A549 (cell line): ENCODE results near the gene MAFF. TPM values are rescaled to one million over a fixed set of nuclear protein-coding genes. Genes with fewer than 3 reads are reported as not detected.

Source experiments
- ATAC-seq, 2 experiments: fragments of 200-7000 bp in 1 of 2; fragments of >200 bp in 1 of 2; cut with Nextera tagmentation in 1 of 2; cut with Tn5 transposase in 1 of 2; 3 replicates each; pipeline versions ENCODE4 v1.8.0 to v1.9.1; 2018 to 2020; ENCODE audit warnings: mild to moderate bottlenecking in 1 of 2, moderate library complexity in 1 of 2
- CTCF ChIA-PET: fragments of 300-600 bp; sonication (Branson Sonifier 250); formaldehyde crosslinking; extraction: SDS; loops from one replicate; lab custom pipeline; 2021; ENCODE audit warnings: antibody characterized with exemption, inconsistent platforms; lab: Yijun Ruan, JAX
- POLR2A ChIA-PET: fragments of 350-600 bp; formaldehyde crosslinking; extraction: SDS; loops from one replicate; lab custom pipeline; 2021; ENCODE audit warnings: antibody characterized with exemption, inconsistent platforms; lab: Yijun Ruan, JAX
- DNase-seq, 2 experiments: peaks; one replicate each; pipeline versions ENCODE4 v3.0.0 to v3.0.0-alpha.2; 2011 to 2016; ENCODE audit warnings: low read depth in 1 of 2, low spot score in 1 of 2
- FAIRE-seq: peaks from 2 replicates; lab custom pipeline; 2011; peaks lifted over from hg19 to GRCh38; lab: Jason Lieb, UNC
- H3K27ac ChIP-seq, 2 experiments: fragments of >200 bp; sonication (Bioruptor Twin); formaldehyde crosslinking; 3 replicates each; pipeline ENCODE4 v1.5.1; 2016 to 2017
- H3K4me1 ChIP-seq: fragments of >200 bp; sonication (Bioruptor Twin); formaldehyde crosslinking; 3 replicates; pipeline ENCODE4 v1.6.1; 2016
- H3K4me2 ChIP-seq: fragments of >200 bp; sonication (Bioruptor Twin); formaldehyde crosslinking; 3 replicates; pipeline ENCODE4 v1.6.1; 2016
- H3K4me3 ChIP-seq: fragments of >200 bp; sonication (Bioruptor Twin); formaldehyde crosslinking; 3 replicates; pipeline ENCODE4 v1.5.1; 2016
- H3K9me3 ChIP-seq: fragments of >200 bp; sonication (Bioruptor Twin); formaldehyde crosslinking; 3 replicates; pipeline ENCODE4 v1.6.1; 2016
- BHLHE40 ChIP-seq: IDR thresholded peaks from 2 replicates; pipeline ENCODE4 v1.6.1; 2012; ENCODE audit warnings: low read depth, low read length, inconsistent platforms
- CBX2 ChIP-seq: fragments of 200-600 bp; sonication (generic); IDR thresholded peaks from 2 replicates; pipeline ENCODE4 v1.6.1; 2016; ENCODE audit warnings: low read depth, mild to moderate bottlenecking, borderline replicate concordance
- CBX8 ChIP-seq: fragments of 200-600 bp; sonication (generic); IDR thresholded peaks from 2 replicates; pipeline ENCODE4 v1.6.1; 2016
- CHD2 ChIP-seq: fragments of 150-350 bp; IDR thresholded peaks from 2 replicates; pipeline ENCODE4 v1.6.1; 2014; ENCODE audit warnings: low read length; ENCODE audit not compliant: partially characterized antibody
- FOSB ChIP-seq: fragments of 250-450 bp; sonication (Bioruptor Pico); IDR thresholded peaks from 2 replicates; pipeline ENCODE4 v1.5.0; 2020; ENCODE audit warnings: mild to moderate bottlenecking, moderate library complexity
- FOXS1 ChIP-seq: fragments of 250-450 bp; sonication (Bioruptor Pico); IDR thresholded peaks from 2 replicates; pipeline ENCODE4 v1.5.0; 2020; ENCODE audit warnings: mild to moderate bottlenecking, moderate library complexity
- GATA3 ChIP-seq: IDR thresholded peaks from 2 replicates; pipeline ENCODE4 v1.6.1; 2012; ENCODE audit warnings: borderline replicate concordance
- HDAC2 ChIP-seq: fragments of 200-600 bp; sonication (generic); IDR thresholded peaks from 2 replicates; pipeline ENCODE4 v1.6.1; 2016
- HEYL ChIP-seq: fragments of 250-450 bp; sonication (Bioruptor Pico); IDR thresholded peaks from 2 replicates; pipeline ENCODE4 v1.8.0; 2021; ENCODE audit warnings: mild to moderate bottlenecking, moderate library complexity
- HOXB5 ChIP-seq: fragments of 250-450 bp; sonication (Bioruptor Pico); IDR thresholded peaks from 2 replicates; pipeline ENCODE4 v1.5.0; 2020; ENCODE audit warnings: mild to moderate bottlenecking, moderate library complexity
- JUNB ChIP-seq: fragments of >200 bp; sonication (Bioruptor Twin); formaldehyde crosslinking; IDR thresholded peaks from 2 replicates; pipeline ENCODE4 v1.6.1; 2016
- KDM5A ChIP-seq: fragments of 200-600 bp; sonication (generic); IDR thresholded peaks from 2 replicates; pipeline ENCODE4 v1.6.1; 2016; ENCODE audit warnings: antibody characterized with exemption, mild to moderate bottlenecking
- NPAS2 ChIP-seq: fragments of 250-450 bp; sonication (Bioruptor Pico); IDR thresholded peaks from 2 replicates; pipeline ENCODE4 v1.8.0; 2022; ENCODE audit warnings: mild to moderate bottlenecking, moderate library complexity, borderline replicate concordance
- PHF8 ChIP-seq: fragments of 200-600 bp; sonication (generic); IDR thresholded peaks from 2 replicates; pipeline ENCODE4 v1.6.1; 2016; ENCODE audit warnings: low read depth, mild to moderate bottlenecking, antibody characterized with exemption, moderate library complexity, borderline replicate concordance
- POLR2A ChIP-seq: IDR thresholded peaks from 2 replicates; pipeline ENCODE4 v1.6.1; 2012; ENCODE audit warnings: mild to moderate bottlenecking, low read length
- RARB ChIP-seq: fragments of 250-450 bp; sonication (Bioruptor Pico); IDR thresholded peaks from 2 replicates; pipeline ENCODE4 v1.8.0; 2021; ENCODE audit warnings: mild to moderate bottlenecking, moderate library complexity
- RFX5 ChIP-seq: fragments of 450-650 bp; IDR thresholded peaks from 2 replicates; pipeline ENCODE4 v1.7.1; 2014; ENCODE audit warnings: antibody characterized with exemption, mild to moderate bottlenecking, moderate library complexity
- ZC3H11A ChIP-seq: fragments of 450-650 bp; IDR thresholded peaks from 2 replicates; pipeline ENCODE4 v1.6.1; 2014; ENCODE audit warnings: antibody characterized with exemption, mild to moderate bottlenecking
- WGBS: methylation state at CpG from one replicate; pipeline ENCODE4 v1.1.6; 2017; ENCODE audit errors: missing lambda C conversion rate; 5-methylcytosine and 5-hydroxymethylcytosine counted together
- polyA plus RNA-seq, 4 experiments: library from polyadenylated mRNA; depleted of rRNA in 3 of 4; stranded (reverse); fragments of >200 nt; fragmentation: RNase III in 1 of 4; extraction: RNeasy Plus Mini Kit Qiagen cat#74134 plus additional on column Dnase treatment in 1 of 4; gene quantifications; 2 replicates in 3 of 4; 3 replicates in 1 of 4; pipeline ENCODE4 v1.2.3, GENCODE V29; 2011 to 2017
- TF ChIP-seq, protein P1 (sequence below): fragments of 200-600 bp; sonication (generic); IDR thresholded peaks from 2 replicates; pipeline ENCODE4 v1.6.1; 2016; ENCODE audit warnings: antibody characterized with exemption, mild to moderate bottlenecking, moderate library complexity
- TF ChIP-seq, protein P2 (sequence below): IDR thresholded peaks from 2 replicates; pipeline ENCODE4 v1.6.1; 2012
- TF ChIP-seq, protein P3 (sequence below): fragments of >200 bp; sonication (Bioruptor Twin); formaldehyde crosslinking; IDR thresholded peaks from 3 replicates; pipeline ENCODE4 v1.6.1; 2016
- TF ChIP-seq, protein P4 (sequence below): fragments of 150-350 bp; IDR thresholded peaks from 2 replicates; pipeline ENCODE4 v1.6.1; 2014; ENCODE audit warnings: low read depth, mild to moderate bottlenecking, low read length
- TF ChIP-seq, protein P5 (sequence below): IDR thresholded peaks from 2 replicates; pipeline ENCODE4 v1.6.1; 2012
- TF ChIP-seq, protein P6 (sequence below): IDR thresholded peaks from 2 replicates; pipeline ENCODE4 v1.6.1; 2012; ENCODE audit warnings: low read depth, borderline replicate concordance
- TF ChIP-seq, protein P7 (sequence below): fragments of >200 bp; sonication (Bioruptor Twin); formaldehyde crosslinking; IDR thresholded peaks from 3 replicates; pipeline ENCODE4 v1.5.1; 2016

MAFF gene
- polyA plus RNA-seq, 2 of the 4 experiments (the other 2 are of a cell fraction): 3.2 to 4.0 TPM

DNA sequence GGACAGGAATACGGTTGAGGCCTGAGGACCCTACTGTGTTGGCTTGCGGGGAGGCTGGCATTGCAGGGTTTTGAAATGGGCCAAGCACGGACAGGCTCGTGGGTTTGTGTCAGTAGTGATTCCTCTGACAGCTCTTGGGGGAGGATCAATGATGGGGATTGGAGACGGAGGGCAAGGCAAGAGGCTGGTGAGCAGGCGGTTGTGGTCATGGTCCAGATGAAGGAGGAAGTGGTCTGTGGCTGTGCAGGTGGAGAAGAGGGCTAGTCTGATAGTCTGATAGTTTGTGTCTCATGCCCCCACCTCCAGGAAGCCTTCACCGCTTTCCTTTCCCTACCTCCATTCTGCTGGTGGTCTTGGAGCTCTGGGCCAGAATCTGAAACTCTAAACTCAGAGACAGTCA is 3.0 kb downstream of the MAFF start (continued):
- TF ChIP-seq, protein P1, sequence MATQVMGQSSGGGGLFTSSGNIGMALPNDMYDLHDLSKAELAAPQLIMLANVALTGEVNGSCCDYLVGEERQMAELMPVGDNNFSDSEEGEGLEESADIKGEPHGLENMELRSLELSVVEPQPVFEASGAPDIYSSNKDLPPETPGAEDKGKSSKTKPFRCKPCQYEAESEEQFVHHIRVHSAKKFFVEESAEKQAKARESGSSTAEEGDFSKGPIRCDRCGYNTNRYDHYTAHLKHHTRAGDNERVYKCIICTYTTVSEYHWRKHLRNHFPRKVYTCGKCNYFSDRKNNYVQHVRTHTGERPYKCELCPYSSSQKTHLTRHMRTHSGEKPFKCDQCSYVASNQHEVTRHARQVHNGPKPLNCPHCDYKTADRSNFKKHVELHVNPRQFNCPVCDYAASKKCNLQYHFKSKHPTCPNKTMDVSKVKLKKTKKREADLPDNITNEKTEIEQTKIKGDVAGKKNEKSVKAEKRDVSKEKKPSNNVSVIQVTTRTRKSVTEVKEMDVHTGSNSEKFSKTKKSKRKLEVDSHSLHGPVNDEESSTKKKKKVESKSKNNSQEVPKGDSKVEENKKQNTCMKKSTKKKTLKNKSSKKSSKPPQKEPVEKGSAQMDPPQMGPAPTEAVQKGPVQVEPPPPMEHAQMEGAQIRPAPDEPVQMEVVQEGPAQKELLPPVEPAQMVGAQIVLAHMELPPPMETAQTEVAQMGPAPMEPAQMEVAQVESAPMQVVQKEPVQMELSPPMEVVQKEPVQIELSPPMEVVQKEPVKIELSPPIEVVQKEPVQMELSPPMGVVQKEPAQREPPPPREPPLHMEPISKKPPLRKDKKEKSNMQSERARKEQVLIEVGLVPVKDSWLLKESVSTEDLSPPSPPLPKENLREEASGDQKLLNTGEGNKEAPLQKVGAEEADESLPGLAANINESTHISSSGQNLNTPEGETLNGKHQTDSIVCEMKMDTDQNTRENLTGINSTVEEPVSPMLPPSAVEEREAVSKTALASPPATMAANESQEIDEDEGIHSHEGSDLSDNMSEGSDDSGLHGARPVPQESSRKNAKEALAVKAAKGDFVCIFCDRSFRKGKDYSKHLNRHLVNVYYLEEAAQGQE: no peak

DNA sequence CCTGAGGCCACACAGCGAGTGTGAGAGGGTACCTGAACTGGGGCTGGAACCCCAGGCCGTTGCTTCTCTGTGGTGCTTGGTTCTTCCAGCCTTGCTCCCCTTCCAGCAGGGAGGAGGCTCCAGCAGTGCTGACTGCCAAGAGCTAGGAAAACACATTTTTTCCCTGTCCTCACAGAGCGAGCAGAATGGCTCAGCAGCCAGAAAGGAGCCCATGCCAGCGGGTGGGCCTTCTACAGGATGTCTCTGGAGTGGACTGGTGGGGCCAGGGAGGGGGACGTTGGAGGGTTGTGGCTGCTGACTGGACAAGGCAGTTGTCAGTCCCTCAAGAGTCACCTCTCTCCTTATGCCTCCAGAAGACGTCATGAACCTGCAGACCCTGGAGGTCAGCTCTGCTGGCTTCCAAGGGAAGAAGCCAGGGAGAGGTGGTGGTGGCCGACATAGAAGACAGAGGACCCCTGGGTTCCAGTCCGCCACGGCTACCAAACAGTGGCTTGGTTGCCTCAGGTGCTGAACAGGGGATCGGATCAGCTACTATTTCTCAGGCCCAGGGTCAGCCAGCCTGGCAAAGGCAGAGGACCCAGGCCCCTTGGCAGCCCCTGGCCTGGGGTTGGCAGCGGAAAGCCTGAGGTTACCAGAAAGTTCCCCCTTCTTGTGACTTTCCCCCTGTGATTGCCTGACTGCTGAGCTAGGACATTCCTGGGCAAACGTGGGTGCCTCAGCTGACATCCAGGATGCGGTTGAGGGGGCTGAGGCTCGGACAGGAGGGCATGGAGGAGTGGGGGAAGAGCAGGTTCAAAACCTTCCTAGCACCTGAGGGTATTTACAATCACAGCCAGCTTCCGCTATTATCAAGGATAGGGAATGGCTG is 3.7 kb downstream of the MAFF start:
- no peak for ATAC-seq
- H3K27ac ChIP-seq: no peak overlapping the region
- no peaks in the 10 kb centered on the region for H3K9me3 ChIP-seq
- FAIRE-seq: no peak
- CTCF ChIA-PET: interaction anchor here (1.2 to 2.4 kb wide), 3 partner anchors 25 to 108 kb away, joined by 3 to 12 read pairs (median 3); no protein-coding TSS in a partner anchor
- TF ChIP-seq, protein P2, sequence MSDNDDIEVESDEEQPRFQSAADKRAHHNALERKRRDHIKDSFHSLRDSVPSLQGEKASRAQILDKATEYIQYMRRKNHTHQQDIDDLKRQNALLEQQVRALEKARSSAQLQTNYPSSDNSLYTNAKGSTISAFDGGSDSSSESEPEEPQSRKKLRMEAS: no peak
- TF ChIP-seq HOXB5 (CRISPR knock-in tag): no peak
- TF ChIP-seq, protein P3, sequence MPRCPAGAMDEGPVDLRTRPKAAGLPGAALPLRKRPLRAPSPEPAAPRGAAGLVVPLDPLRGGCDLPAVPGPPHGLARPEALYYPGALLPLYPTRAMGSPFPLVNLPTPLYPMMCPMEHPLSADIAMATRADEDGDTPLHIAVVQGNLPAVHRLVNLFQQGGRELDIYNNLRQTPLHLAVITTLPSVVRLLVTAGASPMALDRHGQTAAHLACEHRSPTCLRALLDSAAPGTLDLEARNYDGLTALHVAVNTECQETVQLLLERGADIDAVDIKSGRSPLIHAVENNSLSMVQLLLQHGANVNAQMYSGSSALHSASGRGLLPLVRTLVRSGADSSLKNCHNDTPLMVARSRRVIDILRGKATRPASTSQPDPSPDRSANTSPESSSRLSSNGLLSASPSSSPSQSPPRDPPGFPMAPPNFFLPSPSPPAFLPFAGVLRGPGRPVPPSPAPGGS: no peak
- no peak for TF ChIP-seq FOXS1 (CRISPR knock-in tag)
- TF ChIP-seq ZC3H11A: no peak
- no peak for TF ChIP-seq RARB (CRISPR knock-in tag)
- no peak for TF ChIP-seq RFX5
- TF ChIP-seq HEYL: no peak
- no peak for TF ChIP-seq HDAC2
- TF ChIP-seq, protein P4, sequence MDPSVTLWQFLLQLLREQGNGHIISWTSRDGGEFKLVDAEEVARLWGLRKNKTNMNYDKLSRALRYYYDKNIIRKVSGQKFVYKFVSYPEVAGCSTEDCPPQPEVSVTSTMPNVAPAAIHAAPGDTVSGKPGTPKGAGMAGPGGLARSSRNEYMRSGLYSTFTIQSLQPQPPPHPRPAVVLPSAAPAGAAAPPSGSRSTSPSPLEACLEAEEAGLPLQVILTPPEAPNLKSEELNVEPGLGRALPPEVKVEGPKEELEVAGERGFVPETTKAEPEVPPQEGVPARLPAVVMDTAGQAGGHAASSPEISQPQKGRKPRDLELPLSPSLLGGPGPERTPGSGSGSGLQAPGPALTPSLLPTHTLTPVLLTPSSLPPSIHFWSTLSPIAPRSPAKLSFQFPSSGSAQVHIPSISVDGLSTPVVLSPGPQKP: no peak
- TF ChIP-seq, all 56 proteins: peak for 0
- POLR2A ChIA-PET: no interaction called here
- DNase-seq: no peak
- no peak overlapping the region for H3K4me2 ChIP-seq
- peaks cover 12% of the 10 kb centered on the region; the same call in 1 of the 3 replicates for H3K4me1 ChIP-seq
- 94% methylated on average over 6 of the region's 15 CpGs for WGBS
- H3K4me3 ChIP-seq: no peak overlapping the region

DNA sequence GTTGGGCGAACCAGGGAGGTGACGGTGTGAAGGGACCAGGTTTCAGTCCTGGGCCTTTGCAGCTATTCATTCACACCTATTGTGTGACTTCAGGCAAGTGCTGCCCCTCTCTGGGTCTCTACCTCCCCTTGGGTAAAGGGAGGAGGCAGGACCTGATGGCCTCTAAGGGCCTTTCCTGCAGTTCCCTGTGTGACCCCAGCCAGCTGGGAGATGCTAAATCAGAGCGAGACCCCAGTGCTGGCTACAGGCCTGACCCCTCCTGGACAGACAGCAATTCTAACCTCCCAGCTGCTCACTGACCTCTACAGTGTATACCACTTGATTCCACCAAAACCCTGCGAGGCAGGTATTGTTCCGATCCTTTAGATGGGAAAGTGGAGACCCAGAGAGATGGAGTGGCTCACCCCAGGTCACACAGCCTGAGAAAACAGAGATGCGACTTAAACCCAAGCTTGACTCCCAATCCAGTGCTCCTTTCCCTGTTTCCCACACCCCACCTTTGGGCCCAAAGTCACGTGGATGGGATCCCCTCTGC is 6.2 kb downstream of the MAFF start:
- Histone ChIP-seq H3K4me1 (peaks cover 8% of the 10 kb centered on the region; the same call in 1 of the 3 replicates), H3K27ac (no peak overlapping the region), H3K4me3 (no peak overlapping the region), H3K9me3 (no peaks in the 10 kb centered on the region), H3K4me2 (no peak overlapping the region)
- TF ChIP-seq HOXB5 (CRISPR knock-in tag) (no peak), CHD2 (no peak), GATA3 (no peak), BHLHE40 (no peak), PHF8 (no peak), CBX8 (no peak), FOSB (no peak), HEYL (no peak), POLR2A (no peak), KDM5A (no peak), CBX2 (no peak), JUNB (no peak), NPAS2 (CRISPR knock-in tag) (no peak)
- TF ChIP-seq, protein P5, sequence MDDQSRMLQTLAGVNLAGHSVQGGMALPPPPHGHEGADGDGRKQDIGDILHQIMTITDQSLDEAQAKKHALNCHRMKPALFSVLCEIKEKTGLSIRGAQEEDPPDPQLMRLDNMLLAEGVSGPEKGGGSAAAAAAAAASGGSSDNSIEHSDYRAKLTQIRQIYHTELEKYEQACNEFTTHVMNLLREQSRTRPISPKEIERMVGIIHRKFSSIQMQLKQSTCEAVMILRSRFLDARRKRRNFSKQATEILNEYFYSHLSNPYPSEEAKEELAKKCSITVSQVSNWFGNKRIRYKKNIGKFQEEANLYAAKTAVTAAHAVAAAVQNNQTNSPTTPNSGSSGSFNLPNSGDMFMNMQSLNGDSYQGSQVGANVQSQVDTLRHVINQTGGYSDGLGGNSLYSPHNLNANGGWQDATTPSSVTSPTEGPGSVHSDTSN: no peak
- TF ChIP-seq, protein P6, sequence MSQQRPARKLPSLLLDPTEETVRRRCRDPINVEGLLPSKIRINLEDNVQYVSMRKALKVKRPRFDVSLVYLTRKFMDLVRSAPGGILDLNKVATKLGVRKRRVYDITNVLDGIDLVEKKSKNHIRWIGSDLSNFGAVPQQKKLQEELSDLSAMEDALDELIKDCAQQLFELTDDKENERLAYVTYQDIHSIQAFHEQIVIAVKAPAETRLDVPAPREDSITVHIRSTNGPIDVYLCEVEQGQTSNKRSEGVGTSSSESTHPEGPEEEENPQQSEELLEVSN: no peak
- TF ChIP-seq, protein P7, sequence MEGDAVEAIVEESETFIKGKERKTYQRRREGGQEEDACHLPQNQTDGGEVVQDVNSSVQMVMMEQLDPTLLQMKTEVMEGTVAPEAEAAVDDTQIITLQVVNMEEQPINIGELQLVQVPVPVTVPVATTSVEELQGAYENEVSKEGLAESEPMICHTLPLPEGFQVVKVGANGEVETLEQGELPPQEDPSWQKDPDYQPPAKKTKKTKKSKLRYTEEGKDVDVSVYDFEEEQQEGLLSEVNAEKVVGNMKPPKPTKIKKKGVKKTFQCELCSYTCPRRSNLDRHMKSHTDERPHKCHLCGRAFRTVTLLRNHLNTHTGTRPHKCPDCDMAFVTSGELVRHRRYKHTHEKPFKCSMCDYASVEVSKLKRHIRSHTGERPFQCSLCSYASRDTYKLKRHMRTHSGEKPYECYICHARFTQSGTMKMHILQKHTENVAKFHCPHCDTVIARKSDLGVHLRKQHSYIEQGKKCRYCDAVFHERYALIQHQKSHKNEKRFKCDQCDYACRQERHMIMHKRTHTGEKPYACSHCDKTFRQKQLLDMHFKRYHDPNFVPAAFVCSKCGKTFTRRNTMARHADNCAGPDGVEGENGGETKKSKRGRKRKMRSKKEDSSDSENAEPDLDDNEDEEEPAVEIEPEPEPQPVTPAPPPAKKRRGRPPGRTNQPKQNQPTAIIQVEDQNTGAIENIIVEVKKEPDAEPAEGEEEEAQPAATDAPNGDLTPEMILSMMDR: no peak
- ATAC-seq (no peak), DNase-seq (no peak), FAIRE-seq (no peak)
- POLR2A ChIA-PET: interaction anchor here (0.9 kb wide), 1 partner anchor 21 kb away, joined by 4 read pairs; no protein-coding TSS in a partner anchor
- WGBS: 90% methylated on average over 7 of the region's 7 CpGs
- CTCF ChIA-PET: interaction anchor here (0.5 to 2.4 kb wide), 3 partner anchors 75 to 94 kb away, joined by 3 to 12 read pairs (median 3); no protein-coding TSS in a partner anchor
